Measurements from ENCODE around the gene SMIM21.

The SMIM21 gene

DNA sequence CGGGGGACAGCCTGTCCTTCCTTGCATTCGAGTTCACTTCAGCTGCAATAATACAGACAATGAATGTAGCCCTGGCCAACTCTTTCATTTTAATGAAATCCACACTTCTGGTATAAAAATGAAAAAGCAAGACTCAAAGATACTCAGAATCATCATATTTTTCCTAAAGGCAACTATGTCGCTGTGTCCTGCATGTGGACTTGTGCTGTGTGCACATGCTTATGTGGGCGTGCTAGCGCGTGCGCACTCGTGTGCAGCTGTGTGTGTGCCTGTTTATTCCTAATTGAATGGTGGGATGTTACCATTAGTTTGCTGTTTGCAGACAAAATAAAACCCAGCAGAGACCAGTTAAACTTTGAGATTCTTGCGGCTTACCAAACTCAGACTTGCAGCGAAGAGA lies 49.6 kb downstream of the SMIM21 start:
- ATAC-seq = no peak
- TF ChIP-seq ZFP30 (CRISPR knock-in tag; IDR thresholded peaks at IDR 0.05) (no peak), ESRRG (CRISPR knock-in tag; IDR thresholded peaks at IDR 0.05) (no peak), ZNF8 (CRISPR knock-in tag; IDR thresholded peaks at IDR 0.05) (no peak), GLIS3 (CRISPR knock-in tag; IDR thresholded peaks at IDR 0.05) (no peak), ARNTL (CRISPR knock-in tag; IDR thresholded peaks at IDR 0.05; ENCODE audit: borderline replicate concordance, low read depth) (no peak), TCF4 (CRISPR knock-in tag; IDR thresholded peaks at IDR 0.05; ENCODE audit: borderline replicate concordance) (no peak), SNAI2 (CRISPR knock-in tag; IDR thresholded peaks at IDR 0.05) (no peak)
- TF ChIP-seq, protein P1, sequence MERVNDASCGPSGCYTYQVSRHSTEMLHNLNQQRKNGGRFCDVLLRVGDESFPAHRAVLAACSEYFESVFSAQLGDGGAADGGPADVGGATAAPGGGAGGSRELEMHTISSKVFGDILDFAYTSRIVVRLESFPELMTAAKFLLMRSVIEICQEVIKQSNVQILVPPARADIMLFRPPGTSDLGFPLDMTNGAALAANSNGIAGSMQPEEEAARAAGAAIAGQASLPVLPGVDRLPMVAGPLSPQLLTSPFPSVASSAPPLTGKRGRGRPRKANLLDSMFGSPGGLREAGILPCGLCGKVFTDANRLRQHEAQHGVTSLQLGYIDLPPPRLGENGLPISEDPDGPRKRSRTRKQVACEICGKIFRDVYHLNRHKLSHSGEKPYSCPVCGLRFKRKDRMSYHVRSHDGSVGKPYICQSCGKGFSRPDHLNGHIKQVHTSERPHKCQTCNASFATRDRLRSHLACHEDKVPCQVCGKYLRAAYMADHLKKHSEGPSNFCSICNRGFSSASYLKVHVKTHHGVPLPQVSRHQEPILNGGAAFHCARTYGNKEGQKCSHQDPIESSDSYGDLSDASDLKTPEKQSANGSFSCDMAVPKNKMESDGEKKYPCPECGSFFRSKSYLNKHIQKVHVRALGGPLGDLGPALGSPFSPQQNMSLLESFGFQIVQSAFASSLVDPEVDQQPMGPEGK (CRISPR knock-in tag; IDR thresholded peaks at IDR 0.05; ENCODE audit: borderline replicate concordance) = no peak

DNA sequence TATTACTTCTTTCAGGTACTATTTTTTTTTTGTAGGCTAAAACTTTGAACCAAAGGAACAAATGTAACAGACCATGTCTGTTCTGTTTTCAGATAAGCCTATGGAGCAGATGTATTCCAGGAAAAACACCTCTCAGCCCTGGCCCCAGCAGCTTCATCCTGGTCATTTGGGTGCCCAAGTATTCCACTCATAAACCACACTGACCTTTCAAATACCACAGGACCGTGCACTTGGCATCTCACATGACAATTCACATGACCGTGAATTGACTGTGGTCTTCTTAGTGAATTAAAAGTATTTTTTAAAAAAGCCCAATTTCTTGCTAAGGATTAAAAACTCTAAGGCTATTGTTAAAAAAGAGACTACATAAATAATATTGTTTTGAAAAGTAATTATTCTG lies 50.2 kb downstream of the SMIM21 start:
- ATAC-seq = no peak
- TF ChIP-seq ZNF70 (CRISPR knock-in tag; IDR thresholded peaks at IDR 0.05) (no peak), ESRRG (CRISPR knock-in tag; IDR thresholded peaks at IDR 0.05) (no peak), OSR1 (CRISPR knock-in tag; IDR thresholded peaks at IDR 0.05) (no peak), RARB (CRISPR knock-in tag; IDR thresholded peaks at IDR 0.05) (no peak), BACH2 (CRISPR knock-in tag; IDR thresholded peaks at IDR 0.05; ENCODE audit: borderline replicate concordance) (no peak), ZC3H10 (CRISPR knock-in tag; IDR thresholded peaks at IDR 0.05) (no peak), TOX (CRISPR knock-in tag; IDR thresholded peaks at IDR 0.05; ENCODE audit: borderline replicate concordance) (no peak), PPARA (CRISPR knock-in tag; IDR thresholded peaks at IDR 0.05; ENCODE audit: borderline replicate concordance) (no peak)
- TF ChIP-seq, protein P1 (CRISPR knock-in tag; IDR thresholded peaks at IDR 0.05; ENCODE audit: borderline replicate concordance) = no peak

DNA sequence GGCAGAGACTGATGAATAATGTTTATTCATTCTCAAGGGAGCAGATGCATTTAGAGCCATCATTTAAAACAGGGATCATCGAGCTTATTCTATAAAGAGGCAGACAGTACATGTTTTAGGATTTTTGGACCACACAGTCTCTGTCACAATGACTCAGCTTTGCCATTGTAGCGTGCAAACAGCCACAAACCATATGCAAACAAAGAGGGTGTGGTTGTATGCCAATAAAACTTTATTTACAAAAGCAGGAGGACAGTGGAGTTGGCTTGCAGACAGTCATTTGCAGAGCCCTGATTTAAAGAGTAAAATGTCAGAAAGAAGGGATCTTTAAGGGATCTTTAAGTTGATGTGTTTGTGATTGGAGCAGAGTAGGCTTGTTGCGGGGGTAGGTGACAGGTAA lies 51.5 kb downstream of the SMIM21 start:
- ATAC-seq = no peak
- TF ChIP-seq ZFP30 (CRISPR knock-in tag; IDR thresholded peaks at IDR 0.05) (no peak), BACH2 (CRISPR knock-in tag; IDR thresholded peaks at IDR 0.05; ENCODE audit: borderline replicate concordance) (no peak), GLIS3 (CRISPR knock-in tag; IDR thresholded peaks at IDR 0.05) (no peak), ARNTL (CRISPR knock-in tag; IDR thresholded peaks at IDR 0.05; ENCODE audit: borderline replicate concordance, low read depth) (no peak), OSR1 (CRISPR knock-in tag; IDR thresholded peaks at IDR 0.05) (no peak), CSDC2 (CRISPR knock-in tag; IDR thresholded peaks at IDR 0.05) (no peak), ZNF70 (CRISPR knock-in tag; IDR thresholded peaks at IDR 0.05) (no peak), ZNF8 (CRISPR knock-in tag; IDR thresholded peaks at IDR 0.05) (no peak), RARB (CRISPR knock-in tag; IDR thresholded peaks at IDR 0.05) (no peak)
- TF ChIP-seq, protein P2, sequence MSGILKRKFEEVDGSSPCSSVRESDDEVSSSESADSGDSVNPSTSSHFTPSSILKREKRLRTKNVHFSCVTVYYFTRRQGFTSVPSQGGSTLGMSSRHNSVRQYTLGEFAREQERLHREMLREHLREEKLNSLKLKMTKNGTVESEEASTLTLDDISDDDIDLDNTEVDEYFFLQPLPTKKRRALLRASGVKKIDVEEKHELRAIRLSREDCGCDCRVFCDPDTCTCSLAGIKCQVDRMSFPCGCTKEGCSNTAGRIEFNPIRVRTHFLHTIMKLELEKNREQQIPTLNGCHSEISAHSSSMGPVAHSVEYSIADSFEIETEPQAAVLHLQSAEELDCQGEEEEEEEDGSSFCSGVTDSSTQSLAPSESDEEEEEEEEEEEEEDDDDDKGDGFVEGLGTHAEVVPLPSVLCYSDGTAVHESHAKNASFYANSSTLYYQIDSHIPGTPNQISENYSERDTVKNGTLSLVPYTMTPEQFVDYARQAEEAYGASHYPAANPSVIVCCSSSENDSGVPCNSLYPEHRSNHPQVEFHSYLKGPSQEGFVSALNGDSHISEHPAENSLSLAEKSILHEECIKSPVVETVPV (CRISPR knock-in tag; IDR thresholded peaks at IDR 0.05) = no peak
- TF ChIP-seq, protein P3, sequence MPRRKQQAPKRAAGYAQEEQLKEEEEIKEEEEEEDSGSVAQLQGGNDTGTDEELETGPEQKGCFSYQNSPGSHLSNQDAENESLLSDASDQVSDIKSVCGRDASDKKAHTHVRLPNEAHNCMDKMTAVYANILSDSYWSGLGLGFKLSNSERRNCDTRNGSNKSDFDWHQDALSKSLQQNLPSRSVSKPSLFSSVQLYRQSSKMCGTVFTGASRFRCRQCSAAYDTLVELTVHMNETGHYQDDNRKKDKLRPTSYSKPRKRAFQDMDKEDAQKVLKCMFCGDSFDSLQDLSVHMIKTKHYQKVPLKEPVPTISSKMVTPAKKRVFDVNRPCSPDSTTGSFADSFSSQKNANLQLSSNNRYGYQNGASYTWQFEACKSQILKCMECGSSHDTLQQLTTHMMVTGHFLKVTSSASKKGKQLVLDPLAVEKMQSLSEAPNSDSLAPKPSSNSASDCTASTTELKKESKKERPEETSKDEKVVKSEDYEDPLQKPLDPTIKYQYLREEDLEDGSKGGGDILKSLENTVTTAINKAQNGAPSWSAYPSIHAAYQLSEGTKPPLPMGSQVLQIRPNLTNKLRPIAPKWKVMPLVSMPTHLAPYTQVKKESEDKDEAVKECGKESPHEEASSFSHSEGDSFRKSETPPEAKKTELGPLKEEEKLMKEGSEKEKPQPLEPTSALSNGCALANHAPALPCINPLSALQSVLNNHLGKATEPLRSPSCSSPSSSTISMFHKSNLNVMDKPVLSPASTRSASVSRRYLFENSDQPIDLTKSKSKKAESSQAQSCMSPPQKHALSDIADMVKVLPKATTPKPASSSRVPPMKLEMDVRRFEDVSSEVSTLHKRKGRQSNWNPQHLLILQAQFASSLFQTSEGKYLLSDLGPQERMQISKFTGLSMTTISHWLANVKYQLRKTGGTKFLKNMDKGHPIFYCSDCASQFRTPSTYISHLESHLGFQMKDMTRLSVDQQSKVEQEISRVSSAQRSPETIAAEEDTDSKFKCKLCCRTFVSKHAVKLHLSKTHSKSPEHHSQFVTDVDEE (CRISPR knock-in tag; IDR thresholded peaks at IDR 0.05) = no peak
- TF ChIP-seq, protein P1 (CRISPR knock-in tag; IDR thresholded peaks at IDR 0.05; ENCODE audit: borderline replicate concordance) = no peak
